Endothelial cell of umbilical vein (primary cell): ENCODE results near the gene ZBTB17. TPM values are rescaled to one million over a fixed set of nuclear protein-coding genes. Genes with fewer than 3 reads are reported as not detected.
"Not testable (repeated sequence)": the region's sequence is repeated elsewhere in the genome, so short reads cannot be mapped to it uniquely, and the experiment has no call there.

Source experiments
- BruUV-seq: library from RNA; stranded (reverse); fragments of 400-500 nt; replicated peaks from 2 replicates; lab custom pipeline; 2021; lab: Mats Ljungman, UMichigan
- CTCF ChIA-PET: fragments of 300-600, 350-600 bp; sonication (Branson Sonifier 250); formaldehyde crosslinking; loops from one replicate; lab custom pipeline; 2021; ENCODE audit warnings: antibody characterized with exemption, inconsistent platforms; lab: Charles Lee
- POLR2A ChIA-PET: fragments of 300-600, 350-600 bp; sonication (Branson Sonifier 250); formaldehyde crosslinking; loops from one replicate; lab custom pipeline; 2021; ENCODE audit warnings: antibody characterized with exemption, inconsistent platforms; lab: Charles Lee
- DNase-seq: peaks from one replicate; pipeline ENCODE4 v3.0.0-alpha.2; 2011; ENCODE audit warnings: low read depth, low spot score
- FAIRE-seq: peaks from 2 replicates; lab custom pipeline; 2011; peaks lifted over from hg19 to GRCh38; lab: Jason Lieb, UNC
- H2AFZ ChIP-seq: 2 replicates; pipeline ENCODE4 v1.6.0; 2012; ENCODE audit warnings: low read depth, low read length, control low read depth, inconsistent platforms
- H3K27ac ChIP-seq: 2 replicates; pipeline ENCODE4 v1.5.1; 2011; ENCODE audit warnings: low read depth, mild to moderate bottlenecking, control low read depth, low read length, moderate library complexity; ENCODE audit not compliant: insufficient read depth
- H3K27me3 ChIP-seq, 2 experiments: 2 replicates each; pipeline versions ENCODE4 v1.6.0 to v1.6.1; 2011; ENCODE audit warnings: low read length in 2 of 2, mixed read lengths in 1 of 2; ENCODE audit not compliant: control insufficient read depth in 2 of 2, insufficient read depth in 2 of 2
- H3K36me3 ChIP-seq, 2 experiments: 2 replicates in 1 of 2; 3 replicates in 1 of 2; pipeline ENCODE4 v1.5.1; 2011; ENCODE audit warnings: low read length in 2 of 2, mild to moderate bottlenecking in 1 of 2, moderate library complexity in 1 of 2; ENCODE audit not compliant: control insufficient read depth in 2 of 2, insufficient read depth in 2 of 2; ENCODE audit errors: extremely low read depth in 1 of 2
- H3K4me1 ChIP-seq: 3 replicates; pipeline ENCODE4 v1.5.1; 2011; ENCODE audit warnings: mild to moderate bottlenecking, low read length; ENCODE audit not compliant: control insufficient read depth, insufficient read depth; ENCODE audit errors: extremely low read depth
- H3K4me2 ChIP-seq: 2 replicates; pipeline ENCODE4 v1.6.1; 2011; ENCODE audit warnings: low read length, control low read depth, mixed read lengths; ENCODE audit not compliant: insufficient read depth
- H3K4me3 ChIP-seq, 3 experiments: fragments of 200-600 bp in 1 of 3; sonication (generic), shearing (Covaris generic) in 1 of 3; replicated peaks in 1 of 3; 2 replicates each; pipeline ENCODE4 v1.5.1; 2011 to 2016; ENCODE audit warnings: control low read depth in 3 of 3, low read length in 3 of 3, mild to moderate bottlenecking in 2 of 3, inconsistent platforms in 1 of 3, low read depth in 1 of 3, moderate library complexity in 1 of 3; ENCODE audit not compliant: insufficient read depth in 1 of 3
- H3K79me2 ChIP-seq: 2 replicates; pipeline ENCODE4 v1.6.0; 2012; ENCODE audit warnings: low read length, inconsistent platforms; ENCODE audit not compliant: control insufficient read depth, insufficient read depth
- H3K9ac ChIP-seq: replicated peaks from 2 replicates; pipeline ENCODE3; 2011; ENCODE audit warnings: low read length, control low read depth; ENCODE audit not compliant: insufficient read depth; ENCODE audit errors: extremely low read depth
- H3K9me1 ChIP-seq: replicated peaks from 3 replicates; pipeline ENCODE4 v1.6.0; 2011; ENCODE audit warnings: mild to moderate bottlenecking, low read length; ENCODE audit not compliant: control insufficient read depth, insufficient read depth; ENCODE audit errors: extremely low read depth
- H3K9me3 ChIP-seq: replicated peaks from 2 replicates; pipeline ENCODE4 v1.5.1; 2012; ENCODE audit warnings: low read length, inconsistent platforms; ENCODE audit not compliant: control insufficient read depth, insufficient read depth
- H4K20me1 ChIP-seq: replicated peaks from 2 replicates; pipeline ENCODE3; 2011; ENCODE audit warnings: mild to moderate bottlenecking, low read length; ENCODE audit not compliant: control insufficient read depth, insufficient read depth; ENCODE audit errors: extremely low read depth
- EZH2 ChIP-seq: IDR thresholded peaks from 2 replicates; pipeline ENCODE4 v1.6.1; 2012; ENCODE audit warnings: borderline replicate concordance, low read depth, mild to moderate bottlenecking, moderate library complexity, low read length, inconsistent platforms; ENCODE audit not compliant: severe bottlenecking
- MYC ChIP-seq: IDR thresholded peaks from one replicate; pipeline ENCODE4 v1.6.1; 2011; ENCODE audit warnings: mild to moderate bottlenecking, low read depth, low read length
- dilution Hi-C: fragments of 300-500 bp; cut with MboI; formaldehyde crosslinking; loops from one replicate; pipeline ENCODE4 v1.15.0; 2019; ENCODE audit warnings: low sequenced_read_pairs; ENCODE audit not compliant: extremely low pct_ligation_motif_present
- intact Hi-C: fragments of 100-400 bp; cut with micrococcal nuclease; formaldehyde crosslinking; loops from one replicate; pipeline ENCODE4 v1.10.0; 2022
- polyA plus RNA-seq, 4 experiments: library from polyadenylated mRNA; depleted of rRNA in 3 of 4; stranded (reverse) in 3 of 4; unstranded in 1 of 4; fragments of >200 nt; gene quantifications; 2 replicates each; pipeline versions ENCODE4 v1.2.1 to v1.2.3, GENCODE V29; 2011 to 2012; ENCODE audit warnings: missing spikeins in 1 of 4
- total RNA-seq: library from RNA; stranded (reverse); gene quantifications from 2 replicates; pipeline ENCODE4 v1.2.3, GENCODE V29; 2021

ZBTB17 gene
- total and polyA plus RNA-seq, 2 donors (not counting 3 experiments of a cell fraction or from before 2014, with no cell fraction given) = 43.9 to 72.7 TPM

DNA sequence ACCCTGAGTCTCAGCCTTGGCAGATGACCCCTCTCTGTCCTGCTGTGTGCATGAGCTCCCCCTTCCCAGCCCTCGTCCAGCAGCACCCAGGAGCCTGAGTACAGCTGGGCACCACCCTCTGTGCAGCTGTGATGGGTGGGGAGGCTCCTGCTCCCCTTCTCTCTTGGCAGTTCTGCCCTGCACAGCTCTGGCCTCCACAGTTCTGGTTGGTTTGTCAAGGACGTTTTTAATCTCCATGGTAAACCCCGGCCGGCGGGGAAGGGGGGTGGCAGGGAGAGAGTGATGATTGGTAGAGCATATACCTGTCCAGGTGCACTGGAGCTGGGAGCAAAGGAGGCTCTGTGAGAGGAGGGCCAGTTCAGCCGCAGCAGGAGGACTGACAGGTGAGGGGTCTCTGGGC lies 45.8 kb upstream of the ZBTB17 start, which contains the start of gene CLCNKA:
Gene CLCNKA, plus strand, starts transcription at position 356 of the 400 bp plus-strand sequence. CDS start 584 bp downstream, outside the sequence.
- H3K4me2 ChIP-seq = no peak within 1 kb of the TSS
- H3K4me1 ChIP-seq = no peaks in the 10 kb centered on the region
- H3K9ac ChIP-seq = no peak within 1 kb of the TSS
- no peaks in the 10 kb centered on the region for H3K36me3 ChIP-seq
- H3K9me1 ChIP-seq = no peaks in the 10 kb centered on the region
- no peaks in the 10 kb centered on the region for H4K20me1 ChIP-seq
- POLR2A ChIA-PET = no interaction called here
- H3K27ac ChIP-seq = no peak within 1 kb of the TSS
- DNase-seq = no peak
- no peaks in the 10 kb centered on the region for H3K9me3 ChIP-seq
- TF ChIP-seq MYC = no peak
- TF ChIP-seq EZH2 = no peak
- dilution Hi-C loops (no loop called here), intact Hi-C loops (no loop called here)
- CTCF ChIA-PET = no interaction called here
- FAIRE-seq = no peak
- H3K4me3 ChIP-seq = no peak within 1 kb of the TSS
- BruUV-seq = no TSS peak
- H3K27me3 ChIP-seq = no peaks in the 10 kb centered on the region
- H3K79me2 ChIP-seq = no peaks in the 10 kb centered on the region
- no peak within 1 kb of the TSS for H2AFZ ChIP-seq

DNA sequence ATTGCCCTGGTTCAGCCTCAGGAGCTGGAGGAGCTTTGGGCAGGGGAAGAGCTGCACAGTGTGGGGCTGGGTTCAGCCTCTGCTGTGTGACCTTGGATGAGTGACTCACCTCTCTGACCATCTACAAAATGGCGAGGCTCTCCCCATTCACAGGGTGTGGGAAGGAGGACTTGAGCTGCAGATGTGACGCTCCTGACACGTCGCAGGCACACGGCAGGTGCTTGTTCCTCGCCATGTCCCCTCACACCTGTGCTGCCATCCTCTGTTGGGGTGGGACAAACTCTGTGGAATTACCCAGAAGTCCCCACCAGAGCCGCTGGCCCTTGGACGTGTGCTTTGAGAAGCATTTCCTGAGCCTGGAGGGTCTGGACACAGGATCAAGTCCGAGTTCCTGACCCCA lies 45.0 kb upstream of the ZBTB17 start:
- H3K9ac ChIP-seq, H3K4me1 ChIP-seq, H3K4me2 ChIP-seq, intact Hi-C loops, H3K9me3 ChIP-seq, H3K27me3 ChIP-seq, H3K36me3 ChIP-seq, DNase-seq, H3K9me1 ChIP-seq, CTCF ChIA-PET, H4K20me1 ChIP-seq, BruUV-seq, H2AFZ ChIP-seq, H3K27ac ChIP-seq, dilution Hi-C loops, H3K4me3 ChIP-seq, H3K79me2 ChIP-seq: not testable (repeated sequence)
- POLR2A ChIA-PET = interaction anchor here (0.7 kb wide), 1 partner anchor 323 kb away, joined by 3 read pairs; no protein-coding TSS in a partner anchor
- FAIRE-seq = peak; percentile 24
